NCI-H2196 treated with DMSO at 0.1 percent for 48 hours (cell line): ENCODE data around the gene AQP2.
"Not testable (repeated sequence)": the region's sequence is repeated elsewhere in the genome, so short reads cannot be mapped to it uniquely, and the experiment has no call there.

Source experiments
- DNase-seq: peaks from one replicate; lab custom pipeline; 2025; ENCODE audit not compliant: unreplicated experiment; lab: John Stamatoyannopoulos, UW

Gene AQP2

DNA sequence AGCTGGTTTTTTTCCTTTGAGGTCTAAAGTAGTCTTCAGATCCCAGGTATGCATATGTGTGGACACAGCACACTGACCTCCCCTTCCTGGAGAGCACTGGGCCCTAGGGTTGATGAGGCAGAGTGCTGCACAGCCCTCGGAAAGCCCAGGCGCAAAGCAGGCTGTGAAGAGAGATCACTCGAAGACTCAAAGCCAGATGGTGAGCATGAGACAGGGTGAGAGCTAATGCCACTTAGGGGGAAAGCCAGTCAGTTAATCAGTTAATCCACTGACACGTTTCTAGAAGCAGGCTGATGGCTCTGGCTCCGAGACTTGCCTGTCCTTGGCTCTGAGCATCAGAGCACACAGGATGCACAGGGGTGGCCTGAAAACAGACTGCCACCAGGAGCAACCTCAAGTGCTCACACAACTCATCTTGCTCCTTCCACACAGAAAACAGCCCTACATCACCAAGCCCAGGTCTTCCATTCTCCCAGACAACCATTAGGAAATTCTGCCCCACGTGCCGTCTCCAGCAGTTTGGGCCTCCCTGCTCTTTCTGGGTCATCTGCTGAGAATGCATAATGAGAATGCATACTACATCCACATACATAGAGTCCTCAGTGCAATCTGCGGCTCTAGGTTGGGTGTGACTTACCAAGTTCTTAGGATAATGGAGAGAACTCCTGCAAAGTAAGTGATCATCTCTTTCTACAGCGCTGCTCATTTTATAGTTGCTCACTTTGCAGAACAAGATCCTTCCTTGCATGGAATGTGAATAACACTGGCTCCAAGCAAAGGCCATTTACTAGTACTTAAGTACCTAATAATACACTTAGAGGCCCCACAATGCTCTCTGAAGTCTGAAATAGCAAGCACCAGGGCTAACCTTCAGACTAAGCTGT lies 34.2 kb downstream of the AQP2 start:
- DNase-seq, result no peak

DNA sequence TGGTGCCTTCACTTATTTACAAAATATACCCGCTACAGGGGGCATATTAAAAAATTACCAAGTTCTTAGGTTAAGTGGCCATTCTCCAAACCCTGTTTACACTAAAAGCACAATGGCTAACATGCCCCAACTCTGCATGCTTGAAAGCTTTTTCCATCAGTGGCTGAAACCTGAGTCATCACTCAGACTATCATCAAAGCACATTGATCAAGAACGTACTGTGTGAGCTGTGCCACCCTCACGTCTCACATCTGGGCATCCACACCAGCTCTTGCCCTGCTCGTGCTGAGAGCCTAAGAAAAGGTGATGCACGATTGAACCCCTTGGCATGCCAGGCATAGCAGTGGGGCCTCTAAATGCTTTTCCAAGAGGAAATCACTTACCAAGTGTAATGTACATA lies 35.4 kb downstream of the AQP2 start:
- no peak for DNase-seq

DNA sequence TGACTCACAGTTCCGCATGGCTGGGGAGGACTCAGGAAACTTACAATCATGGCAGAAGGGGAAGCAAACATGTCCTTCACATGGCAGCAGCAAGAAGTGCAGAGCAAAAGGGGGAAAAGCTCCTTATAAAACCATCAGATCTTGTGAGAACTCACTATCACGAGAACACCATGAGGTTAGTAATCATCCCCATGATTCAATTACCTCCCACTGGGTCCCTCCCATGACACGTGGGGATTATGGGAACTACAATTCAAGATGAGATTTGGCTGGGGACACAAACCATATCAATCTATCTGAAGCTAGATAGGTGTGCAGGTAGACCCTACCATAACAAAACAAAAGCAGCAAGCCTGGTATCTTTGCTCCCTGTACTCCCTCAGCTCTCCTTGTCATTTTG lies 35.9 kb downstream of the AQP2 start:
- DNase-seq, result not testable (repeated sequence)

DNA sequence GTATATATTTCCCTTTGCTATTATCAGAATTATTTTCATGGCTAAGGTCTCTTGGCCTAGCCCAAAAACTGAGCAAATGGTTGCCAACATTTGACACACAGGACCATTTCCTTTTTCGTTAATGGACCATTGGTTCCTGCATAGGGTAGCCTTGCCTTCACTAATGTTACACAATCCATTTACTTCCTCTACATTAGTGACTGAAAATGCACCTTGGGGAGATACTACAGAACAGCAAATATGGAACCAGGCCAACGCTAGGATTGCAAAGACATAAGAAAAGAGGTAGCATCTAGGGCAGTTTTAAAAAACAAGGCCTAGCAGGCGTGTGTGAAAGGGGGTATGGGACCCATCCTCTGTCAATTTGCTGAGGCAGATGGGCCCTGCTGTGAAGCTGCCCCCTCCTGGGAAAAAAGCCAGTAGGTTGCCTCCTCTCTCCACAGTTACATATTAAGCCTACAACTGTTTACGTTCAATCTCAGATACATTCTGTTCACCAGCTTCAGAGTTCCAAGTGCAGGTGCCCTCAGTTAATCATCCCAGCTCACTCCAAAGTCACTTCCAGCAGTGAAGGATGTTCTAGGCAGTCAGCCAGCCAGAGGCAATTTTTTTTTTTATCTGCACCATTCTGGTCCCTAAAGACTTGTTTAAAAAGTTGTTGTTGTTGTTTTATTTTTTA lies 37.2 kb downstream of the AQP2 start:
- DNase-seq, result no peak

DNA sequence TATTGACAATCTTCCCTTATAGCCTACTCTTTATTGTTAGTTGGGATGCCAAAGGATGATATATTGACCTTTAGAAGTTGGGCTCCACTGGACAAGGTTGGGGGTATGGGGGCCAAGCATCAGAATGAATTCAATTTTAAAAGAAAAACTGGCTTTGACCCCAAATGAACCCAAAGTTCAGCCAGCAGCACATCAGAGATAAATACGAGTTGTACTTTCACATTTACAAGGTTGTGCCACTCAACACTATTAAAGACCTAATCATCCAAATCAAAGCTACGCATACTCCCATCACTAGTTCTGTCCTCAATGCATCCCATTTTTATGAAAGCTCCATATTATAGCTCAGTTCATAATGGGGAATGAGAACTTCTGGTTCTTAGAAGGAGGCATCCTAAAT lies 38.9 kb downstream of the AQP2 start:
- not testable (repeated sequence) for DNase-seq

DNA sequence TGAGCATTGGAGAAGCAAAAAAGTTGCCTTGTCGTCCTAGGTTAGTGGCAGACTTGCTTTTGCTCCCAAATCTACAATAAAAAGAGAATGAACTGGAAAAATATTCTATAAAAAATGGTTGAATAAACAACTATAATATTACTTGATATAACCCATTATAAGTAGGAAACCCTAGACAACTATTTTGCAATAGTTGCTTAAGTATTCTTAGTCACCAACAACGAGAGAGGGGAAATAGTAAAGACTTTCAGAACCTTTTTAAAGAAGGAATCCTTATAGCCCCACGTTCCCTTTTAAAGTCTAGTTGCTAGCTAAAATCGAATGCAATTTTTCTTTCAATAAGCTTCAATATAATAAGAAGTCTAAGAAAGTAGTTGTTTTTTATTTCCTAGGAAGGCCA lies 39.7 kb downstream of the AQP2 start:
- no peak for DNase-seq

DNA sequence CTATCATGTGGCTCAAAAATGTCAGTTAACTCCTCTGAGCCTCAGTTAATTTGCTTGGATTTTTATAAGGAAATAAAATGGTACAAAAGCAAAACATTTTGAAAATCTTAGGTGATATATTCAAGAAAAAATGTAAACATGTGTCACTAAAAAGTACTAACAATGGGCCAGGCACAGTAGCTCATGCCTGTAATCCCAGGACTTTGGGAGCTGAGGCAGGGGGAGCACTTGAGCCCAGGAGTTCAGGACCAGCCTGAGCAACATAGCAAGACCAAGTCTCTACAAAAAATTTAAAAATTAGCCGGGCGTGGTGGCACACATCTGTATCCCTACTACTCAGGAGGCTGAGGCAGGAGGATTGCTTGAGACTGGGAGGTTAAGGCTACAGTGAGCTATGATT lies 47.9 kb downstream of the AQP2 start:
- no peak for DNase-seq

DNA sequence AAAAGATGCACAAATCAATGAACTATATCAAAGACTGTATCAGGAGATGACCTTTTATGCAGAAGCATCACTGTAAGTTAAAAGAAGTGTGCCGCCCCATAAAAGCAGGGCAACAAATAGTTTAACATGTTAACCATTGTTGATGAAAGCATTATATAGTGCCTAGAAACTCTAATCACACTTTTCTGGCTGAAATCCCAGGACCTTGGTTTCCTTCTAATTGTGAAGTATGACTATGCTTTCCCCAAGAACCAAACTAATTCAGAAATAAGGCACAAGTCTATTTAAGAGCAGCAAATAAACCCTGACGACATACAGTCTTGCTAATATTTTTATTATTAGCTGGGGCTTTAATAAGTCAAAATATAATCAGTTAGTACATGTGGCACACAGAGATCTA lies 53.1 kb downstream of the AQP2 start:
- DNase-seq, result no peak

DNA sequence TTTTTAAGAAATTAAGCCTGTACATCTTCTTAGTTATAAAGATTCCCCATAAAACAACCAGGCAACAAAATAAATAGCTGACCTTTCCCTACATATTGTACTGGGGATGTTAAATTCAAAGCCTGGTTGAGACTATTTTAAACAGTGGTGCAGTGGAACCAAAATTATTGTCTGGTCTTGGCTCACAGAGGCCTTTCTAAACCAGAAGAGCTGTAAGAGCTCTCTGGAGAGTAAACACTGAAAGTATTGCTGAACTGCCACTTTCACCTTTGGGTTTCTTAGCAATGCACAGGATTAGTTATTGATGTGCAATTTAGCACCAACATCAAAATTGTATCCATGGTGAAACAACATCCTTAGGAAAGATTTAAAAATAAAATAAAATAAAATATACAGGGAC lies 54.2 kb downstream of the AQP2 start:
- no peak for DNase-seq

DNA sequence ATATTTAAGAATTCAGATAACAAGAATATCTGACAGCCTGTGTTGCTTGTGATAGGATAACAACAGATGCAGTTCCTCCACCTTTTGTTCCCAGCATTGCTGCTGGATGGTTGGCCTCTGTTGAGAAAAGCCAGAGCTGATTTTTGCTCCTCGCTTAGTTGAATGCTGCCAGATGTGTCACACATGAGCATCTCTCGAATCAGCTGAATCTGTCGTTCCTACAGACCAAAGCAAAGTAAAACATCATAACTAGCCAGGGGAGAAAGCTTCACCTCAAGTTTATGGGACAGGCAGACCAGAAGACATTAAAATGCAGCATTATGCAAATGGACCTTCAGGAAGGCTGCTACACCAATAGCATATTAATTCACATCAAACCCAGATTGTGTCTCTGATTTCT lies 54.6 kb downstream of the AQP2 start:
- DNase-seq, result no peak

DNA sequence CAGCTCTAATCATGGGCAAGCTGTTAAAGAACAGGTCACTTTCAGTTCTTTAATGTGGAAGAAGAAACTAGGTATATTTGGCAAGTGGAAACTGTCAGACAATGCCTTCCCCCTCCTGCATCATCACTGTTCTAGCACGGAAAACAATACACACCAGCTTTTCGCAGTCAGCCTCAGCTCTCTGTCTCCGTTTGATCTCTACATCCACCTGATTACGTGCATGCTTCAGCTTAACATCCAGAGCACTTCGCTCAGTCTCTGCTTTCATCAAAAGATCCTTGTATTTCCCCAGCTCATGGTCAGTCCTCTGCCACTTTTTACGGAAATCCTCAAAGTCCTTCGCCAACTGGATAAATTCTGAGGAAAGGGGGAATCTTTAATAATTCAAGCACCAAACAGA lies 55.7 kb downstream of the AQP2 start:
- no peak for DNase-seq

DNA sequence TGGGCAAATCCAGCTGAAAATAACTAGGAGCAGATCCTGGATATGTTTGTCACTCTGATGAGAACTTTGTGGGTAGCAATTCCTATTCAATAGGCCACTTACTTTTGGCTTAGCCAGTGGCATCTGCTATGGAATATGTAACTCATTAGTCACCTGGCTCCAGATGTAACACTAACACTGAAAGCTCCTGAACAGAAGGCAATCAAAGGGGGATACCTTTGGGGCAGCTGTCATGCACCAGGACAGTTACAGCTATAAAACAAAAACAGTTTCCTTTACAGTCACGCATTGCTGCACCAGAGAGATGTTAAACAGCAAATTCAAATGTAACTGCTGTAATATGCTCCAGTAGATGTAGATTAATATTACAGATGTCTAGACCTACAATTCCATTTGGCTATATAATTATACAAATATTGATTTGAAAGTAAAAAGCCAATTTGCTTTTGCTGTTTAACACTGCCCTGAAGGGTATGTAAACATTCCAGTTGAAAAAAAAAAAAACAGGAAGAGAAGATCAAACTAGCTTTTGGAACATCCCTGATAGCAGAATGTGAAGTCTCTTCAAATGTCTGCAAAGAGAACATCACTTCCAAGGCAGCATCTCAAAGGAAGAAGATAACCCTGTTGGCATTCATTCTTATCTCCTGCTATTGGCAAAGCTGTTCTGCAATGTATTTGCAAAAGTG lies 56.4 kb downstream of the AQP2 start:
- no peak for DNase-seq
